HepG2 (cell line): Measurements from ENCODE around the gene SLC4A11. TPM values are rescaled to one million over a fixed set of nuclear protein-coding genes. Genes with fewer than 3 reads are reported as not detected.

Source experiments
- ARID5B ChIP-seq: IDR thresholded peaks from 2 replicates; pipeline ENCODE4 v1.4.0; 2020; ENCODE audit warnings: mild to moderate bottlenecking, missing genetic modification reagents
- ATF5 ChIP-seq: sonication (generic); formaldehyde crosslinking; IDR thresholded peaks from 2 replicates; pipeline ENCODE4 v1.4.0; 2020; ENCODE audit warnings: mild to moderate bottlenecking, low read depth, missing genetic modification reagents
- CHCHD3 ChIP-seq: sonication (generic); formaldehyde crosslinking; IDR thresholded peaks from 2 replicates; pipeline ENCODE4 v1.8.0; 2022; ENCODE audit warnings: mild to moderate bottlenecking, missing genetic modification reagents, moderate library complexity
- CSRNP1 ChIP-seq: sonication (generic); formaldehyde crosslinking; IDR thresholded peaks from 2 replicates; pipeline ENCODE4 v1.8.1; 2023; ENCODE audit warnings: mild to moderate bottlenecking, missing genetic modification reagents
- FOXK1 ChIP-seq: sonication (generic); formaldehyde crosslinking; IDR thresholded peaks from 2 replicates; pipeline ENCODE4 v1.4.0; 2020; ENCODE audit warnings: low read depth, missing genetic modification reagents, borderline replicate concordance
- FOXO1 ChIP-seq: sonication (generic); formaldehyde crosslinking; IDR thresholded peaks from 2 replicates; pipeline ENCODE4 v1.4.0; 2020; ENCODE audit warnings: missing genetic modification reagents
- GPN1 ChIP-seq: sonication (generic); formaldehyde crosslinking; IDR thresholded peaks from 2 replicates; pipeline ENCODE4 v1.5.1; 2020; ENCODE audit warnings: missing genetic modification reagents, borderline replicate concordance
- HNRNPL ChIP-seq: fragments of 200-400 bp; formaldehyde crosslinking; IDR thresholded peaks from 2 replicates; pipeline ENCODE4 v1.6.1; 2017; ENCODE audit warnings: mild to moderate bottlenecking, low read depth, low read length
- MIXL1 ChIP-seq: IDR thresholded peaks from 2 replicates; pipeline ENCODE4 v1.6.1; 2016
- RBAK ChIP-seq: sonication (generic); formaldehyde crosslinking; IDR thresholded peaks from 2 replicates; pipeline ENCODE4 v1.5.1; 2020; ENCODE audit warnings: mild to moderate bottlenecking, missing genetic modification reagents
- SALL2 ChIP-seq: sonication (generic); formaldehyde crosslinking; IDR thresholded peaks from 2 replicates; pipeline ENCODE4 v1.8.1; 2023; ENCODE audit warnings: mild to moderate bottlenecking, missing genetic modification reagents, inconsistent platforms
- SIN3B ChIP-seq: fragments of 150-350 bp; IDR thresholded peaks from 2 replicates; pipeline ENCODE4 v1.6.1; 2014; ENCODE audit warnings: low read length
- TERF1 ChIP-seq: sonication (generic); formaldehyde crosslinking; IDR thresholded peaks from 2 replicates; pipeline ENCODE4 v1.8.0; 2022; ENCODE audit warnings: mild to moderate bottlenecking, missing genetic modification reagents, moderate library complexity
- ZNF10 ChIP-seq: sonication (generic); formaldehyde crosslinking; IDR thresholded peaks from 2 replicates; pipeline ENCODE4 v1.4.0; 2020; ENCODE audit warnings: mild to moderate bottlenecking, low read depth, missing genetic modification reagents, borderline replicate concordance
- ZNF101 ChIP-seq: sonication (generic); formaldehyde crosslinking; IDR thresholded peaks from 2 replicates; pipeline ENCODE4 v1.4.0; 2020; ENCODE audit warnings: mild to moderate bottlenecking, low read depth, missing genetic modification reagents, borderline replicate concordance
- ZNF251 ChIP-seq: sonication (generic); formaldehyde crosslinking; IDR thresholded peaks from 2 replicates; pipeline ENCODE4 v1.9.0; 2021; ENCODE audit warnings: mild to moderate bottlenecking, missing genetic modification reagents
- ZNF343 ChIP-seq: sonication (generic); formaldehyde crosslinking; IDR thresholded peaks from 2 replicates; pipeline ENCODE4 v1.4.0; 2020; ENCODE audit warnings: mild to moderate bottlenecking, missing genetic modification reagents
- ZNF451 ChIP-seq: sonication (generic); formaldehyde crosslinking; IDR thresholded peaks from 2 replicates; pipeline ENCODE4 v1.5.0; 2020; ENCODE audit warnings: mild to moderate bottlenecking, missing genetic modification reagents
- ZNF570 ChIP-seq: sonication (generic); formaldehyde crosslinking; IDR thresholded peaks from 2 replicates; pipeline ENCODE4 v1.4.0; 2020; ENCODE audit warnings: mild to moderate bottlenecking, missing genetic modification reagents, borderline replicate concordance
- ZNF773 ChIP-seq: sonication (generic); formaldehyde crosslinking; IDR thresholded peaks from 2 replicates; pipeline ENCODE4 v1.4.0; 2020; ENCODE audit warnings: missing genetic modification reagents, borderline replicate concordance
- ZUFSP ChIP-seq: sonication (generic); formaldehyde crosslinking; IDR thresholded peaks from 2 replicates; pipeline ENCODE4 v1.9.0; 2021; ENCODE audit warnings: missing genetic modification reagents, mild to moderate bottlenecking, borderline replicate concordance
- polyA plus RNA-seq, 8 experiments: library from polyadenylated mRNA; depleted of rRNA in 3 of 8; stranded (reverse) in 7 of 8; unstranded in 1 of 8; fragments of >200 nt; fragmentation: Illumina TruSeq in 4 of 8; extraction: Trizol in 4 of 8; gene quantifications; 2 replicates each; pipeline versions ENCODE4 v1.2.1 to v1.2.3, GENCODE V29; 2011 to 2016; ENCODE audit warnings: low read depth in 4 of 8, missing spikeins in 1 of 8, mixed read lengths in 1 of 8; ENCODE audit not compliant: insufficient read depth in 1 of 8
- total RNA-seq, 5 experiments: library from RNA; depleted of rRNA; stranded (reverse); fragments of >200 nt; fragmentation: Illumina TruSeq; extraction: Trizol; gene quantifications; 2 replicates each; pipeline ENCODE4 v1.2.3, GENCODE V29; 2016; ENCODE audit warnings: low read depth in 1 of 5

SLC4A11 gene
- total and polyA plus RNA-seq, 2 of the 13 experiments (the other 11 are each of a cell fraction or from before 2014, with no cell fraction given), result 3.9 to 27.0 TPM

GRCh38 chr20:3231889-3232588, 7.0 kb downstream of the SLC4A11 start (continued):
- TF ChIP-seq ARID5B (CRISPR knock-in tag) (peak; percentile 84), ZNF10 (CRISPR knock-in tag) (no peak), ZUFSP (no peak), FOXO1 (peak; percentile 82; the same call in 1 of the 2 replicates), ZNF773 (CRISPR knock-in tag) (no peak), SALL2 (0 out of 2 replicates have a peak, but pooled peaks have one; percentile 30), CSRNP1 (no peak), ZNF251 (CRISPR knock-in tag) (no peak), ZNF570 (CRISPR knock-in tag) (no peak), FOXK1 (CRISPR knock-in tag) (peak; percentile 52; the same call in 1 of the 2 replicates), MIXL1 (CRISPR knock-in tag) (peak; percentile 91), ATF5 (CRISPR knock-in tag) (no peak), ZNF343 (CRISPR knock-in tag) (peak; percentile 100), ZNF451 (CRISPR knock-in tag) (peak; percentile 77; the same call in 1 of the 2 replicates), RBAK (CRISPR knock-in tag) (peak; percentile 46; the same call in 1 of the 2 replicates), ZNF101 (CRISPR knock-in tag) (no peak), HNRNPL (peak; percentile 96), TERF1 (CRISPR knock-in tag) (no peak), CHCHD3 (CRISPR knock-in tag) (no peak), SIN3B (no peak), GPN1 (CRISPR knock-in tag) (no peak)
